HPDE6-E6E7 (cell line): Measurements from ENCODE around the gene ARMH1.

Source experiments
- DNase-seq: peaks from one replicate; pipeline ENCODE4 v3.0.0; 2011; ENCODE audit warnings: missing footprints; ENCODE audit errors: extremely low spot score

The ARMH1 gene

DNA sequence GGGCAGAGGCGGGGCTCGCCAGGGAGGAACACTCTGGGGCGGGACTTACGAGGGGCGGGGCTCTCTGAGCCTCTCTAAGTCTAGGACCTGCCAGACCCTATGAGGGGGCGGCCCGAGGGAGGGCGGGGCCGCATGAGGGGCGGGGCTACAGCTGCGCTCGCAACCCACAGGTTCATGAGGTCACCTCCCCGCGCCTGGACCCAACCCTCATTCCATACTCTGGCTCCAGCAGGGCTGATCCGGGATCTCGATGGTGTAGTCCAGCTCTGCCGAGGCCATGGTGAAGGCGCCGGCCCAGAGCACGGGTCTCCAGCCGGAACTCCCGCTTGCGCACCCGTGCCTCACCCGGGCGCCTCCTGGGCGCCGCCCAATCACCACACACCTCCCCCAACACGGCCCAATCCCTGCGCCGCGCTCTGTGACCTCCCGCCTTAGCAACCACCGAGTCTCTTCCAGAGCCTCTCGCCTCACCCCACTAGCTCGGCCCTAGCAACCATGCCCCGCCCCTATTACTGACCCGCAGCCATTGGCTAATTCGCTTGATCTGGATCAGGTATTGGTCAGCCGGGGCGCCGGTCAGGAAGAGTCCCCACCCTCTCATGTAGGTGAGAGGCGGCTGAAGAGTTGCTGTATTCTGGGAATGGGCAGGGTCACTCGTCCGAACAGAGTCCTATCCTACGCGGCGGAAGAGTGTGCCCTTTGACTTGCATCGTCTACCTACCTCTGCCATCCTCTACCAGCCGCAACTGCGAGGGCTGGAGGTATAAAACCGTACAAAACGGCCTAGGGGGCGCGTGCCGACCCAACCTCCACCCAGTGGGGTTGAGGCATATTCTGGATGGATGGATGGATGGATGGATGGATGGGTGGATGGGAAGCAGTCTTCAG lies at the start of gene ARMH1, which contains the start of gene TMEM53:
TSS of gene ARMH1 (plus strand) at position 602 of the 888 bp plus-strand sequence. CDS start 14,984 bp downstream, outside the sequence.
TSS of gene TMEM53 (minus strand) at position 369 of the 888 bp plus-strand sequence. CDS start at position 279, 90 bp downstream.
- peak; percentile 99 for DNase-seq

DNA sequence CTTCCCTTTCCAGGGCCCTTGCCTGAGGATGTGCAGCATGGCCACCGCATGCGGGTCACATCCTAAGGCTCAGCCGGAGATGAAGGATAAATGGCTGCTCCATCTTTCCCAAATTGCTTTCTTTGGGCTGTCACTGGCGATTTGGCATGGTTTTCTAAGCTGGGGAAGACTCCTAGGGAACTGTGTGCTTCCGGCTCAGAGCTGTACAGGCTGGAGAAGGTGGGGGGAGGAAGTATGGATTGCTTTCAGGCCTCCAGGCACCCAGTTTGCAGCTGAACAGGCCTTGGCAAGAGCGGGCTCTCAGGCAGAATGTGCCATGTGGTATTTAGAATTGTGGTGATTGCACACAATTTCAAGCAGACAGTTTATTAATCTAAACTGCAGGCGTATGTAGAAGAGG lies 49.2 kb upstream of the ARMH1 start:
- DNase-seq = no peak

- no peak for DNase-seq
Measured at GRCh38 chr1:44628962-44629756, 45.4 kb upstream of the ARMH1 start.

DNA sequence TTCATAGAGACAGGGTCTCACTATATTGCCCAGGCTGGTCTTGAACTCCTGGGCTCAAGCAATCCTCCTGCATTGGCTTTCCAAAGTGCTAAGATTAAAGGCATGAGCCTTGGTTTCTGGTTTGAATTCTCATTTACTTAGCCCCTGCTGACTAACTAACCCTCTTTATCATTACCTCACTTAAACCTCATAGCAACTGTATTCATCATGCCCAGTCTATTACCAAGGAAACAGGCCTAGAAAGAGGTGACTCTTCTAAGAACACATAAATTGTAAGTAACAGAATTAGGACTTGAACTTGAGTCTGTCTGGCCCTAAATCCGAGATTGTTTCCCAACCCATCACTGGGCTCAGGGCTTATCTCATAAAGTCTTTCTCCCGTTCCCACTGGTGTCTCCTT lies 44.4 kb upstream of the ARMH1 start:
- DNase-seq = no peak

GRCh38 chr1:44631333-44631646 lies 43.2 kb upstream of the ARMH1 start:
- no peak for DNase-seq

DNA sequence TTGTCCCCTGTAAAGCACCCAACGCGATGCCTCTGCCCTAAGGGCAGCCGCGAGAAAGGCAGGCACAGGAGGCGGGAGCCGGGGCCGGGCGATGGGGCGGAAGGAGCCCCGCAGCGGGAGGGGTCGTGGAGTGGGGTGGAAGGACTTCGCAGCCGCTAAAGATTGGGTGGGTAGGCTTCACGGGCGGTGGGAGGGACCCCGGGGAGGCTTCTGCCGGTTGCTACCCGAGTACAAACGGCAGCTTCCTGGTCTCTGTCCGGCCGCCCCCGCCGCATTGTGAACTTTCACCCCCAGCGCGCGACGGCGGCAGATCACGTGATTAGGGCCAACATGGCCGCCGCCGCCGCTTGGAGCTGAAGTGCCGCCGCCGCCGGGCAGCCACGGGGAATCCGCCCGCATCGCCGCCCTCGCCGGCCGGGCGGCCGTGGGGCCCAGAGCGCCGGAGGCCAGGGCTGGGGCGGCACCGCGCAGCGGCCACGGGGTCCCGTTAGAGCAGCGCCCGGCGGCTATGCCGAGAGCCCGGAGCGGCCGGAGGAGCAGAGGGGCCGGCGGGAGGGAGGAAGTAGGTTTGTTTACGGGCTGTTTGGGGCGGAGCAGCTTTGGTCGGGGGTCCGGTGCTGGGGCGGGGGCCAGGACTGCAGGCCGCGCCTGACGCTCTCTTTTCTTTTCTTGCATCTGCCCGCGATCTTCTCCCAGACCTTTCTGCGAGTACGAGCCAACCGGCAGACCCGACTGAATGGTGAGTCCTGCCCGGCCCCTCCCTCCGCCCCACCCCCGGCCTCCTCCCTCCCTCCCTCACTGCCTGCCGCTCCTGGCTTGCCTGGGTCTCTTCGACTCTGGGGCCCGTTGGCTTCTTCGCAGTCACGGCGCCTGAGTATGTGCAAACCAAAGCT lies 42.6 kb upstream of the ARMH1 start:
- DNase-seq = peak; percentile 94

DNA sequence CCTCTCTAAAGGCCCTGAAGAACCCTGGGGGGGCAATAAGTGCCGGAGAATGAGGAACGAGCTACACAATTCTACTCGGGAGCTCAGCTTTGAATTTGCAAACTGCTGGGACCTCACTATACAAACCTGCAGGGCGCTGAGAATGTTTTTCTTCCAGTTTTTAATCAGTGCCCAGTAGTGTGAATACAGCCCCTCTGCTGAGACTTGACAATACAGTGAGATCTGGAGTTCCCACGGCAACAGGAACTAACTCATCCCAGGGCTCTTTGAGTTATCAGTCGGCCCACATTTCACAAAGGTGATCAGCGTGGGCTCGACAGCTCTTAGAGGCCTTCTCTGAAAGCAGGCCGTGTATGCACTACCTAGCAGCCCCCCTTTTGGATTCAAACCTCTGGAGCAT lies 41.9 kb upstream of the ARMH1 start:
- DNase-seq = no peak

GRCh38 chr1:44634606-44635189 lies 39.8 kb upstream of the ARMH1 start:
- DNase-seq = no peak

- no peak for DNase-seq
Measured at GRCh38 chr1:44635439-44635838, 39.1 kb upstream of the ARMH1 start.

DNA sequence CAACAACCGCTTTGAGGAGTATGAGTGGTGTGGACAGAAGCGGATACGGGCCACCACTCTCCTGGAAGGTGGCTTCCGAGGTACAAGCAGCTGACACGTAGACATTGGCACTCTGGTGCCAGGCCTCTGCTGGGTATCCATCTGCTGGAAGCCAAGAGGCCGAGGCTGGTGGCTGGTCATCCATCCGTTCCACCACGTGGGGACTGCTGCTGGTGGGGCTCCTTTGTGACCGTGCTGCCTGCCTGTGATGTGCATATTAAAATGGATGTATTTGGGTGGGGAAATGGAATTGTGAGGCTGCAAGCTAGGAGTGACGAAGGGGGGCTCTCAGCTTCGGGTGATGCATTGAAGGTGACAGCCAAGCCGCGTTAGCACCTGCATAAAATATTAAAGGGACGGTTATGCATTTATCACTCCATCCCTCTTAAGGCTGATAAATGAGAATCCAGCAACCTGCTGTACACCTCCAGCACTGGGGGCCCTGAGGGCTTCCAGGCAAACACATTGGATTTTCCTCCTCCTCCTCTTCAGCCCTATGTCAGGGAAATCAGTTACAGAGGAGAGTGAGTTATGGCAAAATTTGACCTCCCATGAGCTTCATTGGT lies 38.3 kb upstream of the ARMH1 start:
- no peak for DNase-seq

DNA sequence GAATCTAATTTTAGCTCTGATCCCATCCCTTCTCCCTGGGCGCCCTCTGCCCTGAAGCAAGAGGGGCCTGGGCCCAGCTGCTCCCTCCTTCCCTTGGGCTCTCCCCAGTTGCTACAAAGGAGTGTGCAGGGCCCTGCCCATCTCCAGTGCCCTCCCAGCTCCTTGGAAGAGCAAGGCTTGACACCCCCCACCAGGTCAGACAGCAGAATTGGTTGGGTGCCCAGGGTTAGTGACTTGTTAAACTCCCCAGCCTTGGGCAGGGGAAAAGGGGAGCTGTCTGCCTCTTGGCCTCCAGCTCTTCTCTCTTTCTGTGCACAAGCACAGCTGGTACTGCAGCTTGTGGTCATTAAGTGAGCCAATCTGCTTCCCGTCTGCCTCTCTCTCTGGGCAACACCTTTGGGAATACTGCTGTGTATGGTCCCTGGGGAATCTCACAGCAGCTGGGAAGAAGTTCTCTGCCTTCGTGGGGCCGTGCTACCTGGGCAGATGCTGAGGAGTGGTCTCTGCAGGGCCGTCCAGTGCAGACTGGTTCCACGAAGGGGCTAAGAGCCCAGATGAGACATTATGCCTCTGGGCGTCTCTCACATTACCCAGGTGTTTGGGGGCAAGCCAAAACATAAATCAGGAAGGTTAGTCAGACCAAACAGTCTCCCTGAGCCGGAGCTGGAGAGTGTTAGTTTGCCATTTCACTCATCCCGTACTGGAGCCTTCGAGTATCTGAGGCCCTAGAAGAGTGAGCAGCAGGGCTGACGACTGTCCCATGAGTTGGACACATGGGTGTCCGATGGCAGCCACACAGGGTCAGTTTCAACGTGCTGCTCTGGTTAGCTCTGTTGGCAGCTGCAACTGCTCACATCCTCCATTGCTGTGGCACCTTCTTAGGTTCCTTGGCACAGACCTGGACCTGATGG lies 37.6 kb upstream of the ARMH1 start:
- no peak for DNase-seq

DNA sequence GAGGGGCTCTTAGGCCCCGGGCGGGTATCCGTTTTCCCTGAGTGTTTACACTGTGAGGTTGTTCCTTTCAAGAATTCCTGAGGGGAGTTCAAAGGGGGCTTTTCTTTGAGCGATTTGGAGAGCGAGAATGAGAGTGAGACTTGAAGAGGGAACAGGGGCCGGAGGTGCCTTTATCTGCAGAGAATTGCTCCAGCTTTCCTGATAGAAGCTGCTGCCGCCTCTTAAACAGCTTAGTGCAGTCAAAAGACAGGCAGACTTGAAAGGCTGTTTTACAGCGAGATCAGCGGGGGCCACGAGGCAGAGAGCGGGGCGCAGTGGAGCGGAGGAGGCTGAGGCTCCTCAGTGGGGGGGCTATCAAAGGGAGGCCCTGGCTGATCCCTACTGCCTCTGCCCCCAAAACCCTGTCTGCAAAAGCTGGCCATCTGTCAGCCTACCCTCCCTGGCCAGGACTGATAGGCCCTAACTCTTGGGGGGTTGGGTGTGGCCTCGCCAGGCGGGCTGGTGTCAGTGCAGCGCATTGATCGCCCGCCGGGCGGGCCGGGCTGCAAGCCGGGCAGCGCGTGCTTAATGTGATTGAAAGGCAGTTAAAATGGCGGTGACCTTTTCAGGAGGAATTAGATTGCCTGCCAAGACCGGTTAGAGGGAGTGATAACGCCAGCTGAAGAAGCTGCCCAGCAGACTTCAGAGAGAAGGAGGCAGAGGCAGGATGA lies 36.7 kb upstream of the ARMH1 start:
- DNase-seq = no peak

- no peak for DNase-seq
Measured at GRCh38 chr1:44640200-44640853, 34.2 kb upstream of the ARMH1 start.

DNA sequence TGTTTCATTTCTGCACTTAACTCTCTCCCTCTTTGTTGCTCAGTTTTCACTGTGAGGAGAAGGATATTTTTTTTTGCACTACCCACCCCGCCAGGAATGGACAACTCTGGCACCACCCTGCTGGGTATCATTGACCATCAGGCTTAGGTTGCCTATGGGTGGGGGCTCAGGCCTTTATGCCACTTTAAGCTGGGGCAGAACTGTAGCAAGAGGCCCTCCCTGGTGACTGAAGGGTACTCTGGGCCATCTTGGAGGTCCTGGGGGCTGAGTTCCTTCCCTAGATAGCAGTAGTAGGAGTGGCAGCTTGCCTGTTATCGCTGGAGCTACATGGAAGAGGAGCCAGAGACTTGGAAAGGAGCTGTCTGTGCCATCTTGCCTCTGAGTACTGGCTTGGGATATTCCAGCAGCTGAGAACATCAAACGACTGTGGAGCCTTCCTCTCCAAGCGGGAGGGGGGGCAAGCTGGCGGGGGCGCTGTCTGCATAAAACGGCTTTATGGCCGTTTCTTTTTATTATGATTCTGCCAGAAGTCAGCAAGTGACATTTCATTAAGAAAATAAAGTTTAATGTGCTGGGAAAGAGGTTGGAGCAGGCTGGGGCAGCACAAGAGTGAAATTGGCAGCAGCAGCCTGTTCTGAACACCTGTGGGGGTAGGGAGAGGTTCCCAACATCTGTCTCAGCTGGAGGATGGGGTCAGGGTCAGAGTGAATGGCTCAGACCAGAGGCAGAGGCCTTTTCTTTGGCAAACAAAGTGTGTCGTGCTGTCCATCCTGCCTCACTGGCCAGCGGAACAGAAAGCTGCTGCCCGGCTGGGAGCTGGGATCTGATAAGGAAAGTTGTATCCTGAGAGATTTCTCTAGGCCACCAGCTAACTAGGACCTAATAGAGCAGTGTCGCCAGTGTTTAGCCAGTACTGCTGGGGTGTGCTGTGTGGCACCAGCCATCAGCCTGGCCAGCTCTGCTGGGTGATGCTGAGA lies 33.1 kb upstream of the ARMH1 start:
- no peak for DNase-seq

DNA sequence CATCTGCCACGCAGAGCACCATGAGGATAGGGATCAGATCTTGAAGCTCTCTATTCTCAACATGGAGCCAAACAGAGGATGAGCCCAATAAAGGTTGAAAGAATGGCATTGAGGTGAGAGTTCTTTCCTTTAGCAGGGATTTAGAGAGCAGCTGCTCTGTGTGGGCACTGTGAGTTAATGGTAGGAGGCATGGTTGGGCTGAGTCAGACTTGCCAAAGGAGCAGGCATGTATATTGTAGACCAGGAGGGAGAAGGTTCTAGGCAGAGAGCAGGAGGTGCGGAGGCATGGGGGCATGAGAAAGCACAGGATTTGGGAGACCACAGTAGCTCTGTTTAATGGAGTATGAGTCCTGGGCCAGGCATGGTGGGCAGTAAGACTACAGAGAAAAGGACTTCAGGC lies 32.3 kb upstream of the ARMH1 start:
- DNase-seq = no peak

DNA sequence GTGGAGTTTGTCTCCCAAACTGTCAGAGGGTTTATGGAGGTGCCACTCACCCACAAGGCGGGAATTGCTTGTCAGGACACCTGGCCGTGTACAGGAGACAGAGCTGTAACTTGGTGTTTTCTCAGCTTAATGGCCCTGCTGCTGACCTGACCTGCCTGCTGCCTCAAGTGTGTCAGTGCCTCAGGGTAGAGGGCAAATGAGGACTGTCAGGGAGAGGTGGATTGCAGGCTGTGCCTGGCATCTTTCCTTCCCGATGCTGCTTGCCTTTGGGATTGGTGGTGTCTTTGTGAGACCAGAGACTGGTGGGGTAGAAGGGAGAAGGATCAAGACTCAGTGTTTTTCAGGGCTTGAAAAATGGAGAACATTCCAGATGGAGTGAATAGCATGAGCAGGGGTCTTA lies 31.6 kb upstream of the ARMH1 start:
- no peak for DNase-seq

DNA sequence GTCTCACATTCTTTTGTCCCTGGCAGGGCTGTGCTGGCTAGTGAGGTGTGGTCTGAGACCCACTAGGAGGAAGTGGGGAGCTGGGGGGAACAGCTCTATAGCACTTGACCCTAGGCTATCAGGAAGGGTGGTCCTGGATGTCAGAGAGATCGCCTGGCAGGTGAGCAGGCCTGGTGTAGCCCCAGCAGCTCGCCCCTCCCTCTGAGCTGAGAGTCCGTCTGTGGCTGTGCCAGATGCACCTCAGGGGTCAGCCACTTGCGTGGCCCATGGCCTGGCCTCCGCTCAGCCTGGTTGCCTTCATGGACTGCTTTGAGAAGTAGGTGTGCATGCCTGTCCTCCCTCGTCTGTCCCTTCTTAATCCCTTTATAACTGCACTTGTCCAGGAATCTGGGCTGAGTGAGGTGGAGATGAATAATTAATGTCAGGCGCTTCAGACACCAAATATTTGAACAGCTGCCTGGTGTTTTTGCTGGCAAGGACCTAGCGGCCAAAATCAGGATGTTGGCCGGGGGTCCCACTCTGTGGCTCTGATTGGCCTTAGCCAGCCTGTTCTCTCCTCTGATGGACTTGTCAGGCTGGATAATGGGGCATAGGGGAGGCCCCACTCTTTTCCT lies 30.7 kb upstream of the ARMH1 start:
- no peak for DNase-seq
